ENCODE measurements around the gene ZNF219. TPM values are rescaled to one million over a fixed set of nuclear protein-coding genes. Genes with fewer than 3 reads are reported as not detected.

ZNF219 gene
- 5.2 and 7.2 TPM in 2 replicates for total RNA-seq

DNA sequence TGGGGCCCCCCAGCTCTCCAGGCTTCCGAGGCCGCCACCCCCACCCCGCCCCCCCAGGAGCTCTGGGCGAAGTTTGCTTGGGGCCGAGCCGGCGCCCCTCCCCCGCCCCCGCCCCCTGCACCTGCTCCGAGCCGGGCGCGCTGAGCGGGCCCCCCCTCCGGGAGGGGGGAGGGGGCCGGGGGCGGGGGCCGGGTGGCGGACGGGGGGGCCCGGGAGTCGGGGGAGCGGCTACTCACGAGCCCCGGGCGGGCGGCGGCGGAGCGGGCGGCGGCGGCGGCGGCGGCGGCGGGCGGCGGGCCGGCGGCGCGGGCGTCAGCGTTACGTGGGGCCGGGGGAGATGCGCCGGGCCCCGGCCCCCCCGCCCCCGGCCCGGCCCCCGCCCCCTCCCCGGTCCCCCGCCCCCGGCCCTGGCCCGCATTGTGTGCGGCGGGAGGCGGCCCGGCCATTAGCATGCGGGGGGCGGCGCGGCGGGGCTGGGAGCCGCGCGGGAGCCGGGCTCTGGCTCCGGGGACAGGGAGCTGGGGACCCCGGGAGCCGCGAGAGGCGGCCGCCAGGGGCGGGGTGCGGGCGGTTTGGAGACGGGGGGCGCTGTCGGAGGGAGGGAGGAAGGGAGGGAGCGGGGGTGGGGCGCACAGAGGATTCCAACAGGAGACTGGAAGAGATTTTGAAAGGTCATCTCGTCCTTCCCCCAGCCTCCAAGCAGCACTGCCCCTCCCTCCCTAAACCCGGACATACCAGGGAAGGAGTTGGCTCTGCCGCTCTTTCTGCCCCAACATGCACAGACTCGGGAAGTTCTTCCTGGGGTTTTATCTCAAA is at the start of gene ZNF219:
TSS of gene ZNF219 (minus strand) at position 580 of the 816 bp plus-strand sequence. CDS start 5,064 bp downstream, outside the sequence.

DNA sequence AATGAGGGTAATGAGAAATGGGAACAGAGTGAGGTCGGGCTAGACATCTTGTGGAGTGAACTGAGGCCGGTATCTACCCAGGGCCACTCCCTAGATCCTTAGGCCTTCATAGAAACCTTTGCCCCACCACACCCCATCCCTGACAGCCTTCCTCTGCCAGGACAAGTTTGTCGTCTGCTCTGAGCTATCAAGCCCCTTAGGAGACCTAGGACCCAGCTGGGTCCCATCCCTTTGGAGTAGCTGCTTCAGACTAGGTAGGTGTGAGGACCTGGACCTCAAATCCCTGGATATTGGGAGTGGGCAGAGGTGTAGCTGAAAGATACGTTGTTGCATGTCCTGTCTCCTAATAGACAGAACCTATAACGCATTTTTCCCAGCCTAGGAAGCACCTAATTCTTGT is 2.5 kb upstream of the ZNF219 start, which contains the start of gene TMEM253:
TSS of gene TMEM253 (plus strand) at position 136 of the 400 bp plus-strand sequence. CDS start 278 bp downstream, outside the sequence.

DNA sequence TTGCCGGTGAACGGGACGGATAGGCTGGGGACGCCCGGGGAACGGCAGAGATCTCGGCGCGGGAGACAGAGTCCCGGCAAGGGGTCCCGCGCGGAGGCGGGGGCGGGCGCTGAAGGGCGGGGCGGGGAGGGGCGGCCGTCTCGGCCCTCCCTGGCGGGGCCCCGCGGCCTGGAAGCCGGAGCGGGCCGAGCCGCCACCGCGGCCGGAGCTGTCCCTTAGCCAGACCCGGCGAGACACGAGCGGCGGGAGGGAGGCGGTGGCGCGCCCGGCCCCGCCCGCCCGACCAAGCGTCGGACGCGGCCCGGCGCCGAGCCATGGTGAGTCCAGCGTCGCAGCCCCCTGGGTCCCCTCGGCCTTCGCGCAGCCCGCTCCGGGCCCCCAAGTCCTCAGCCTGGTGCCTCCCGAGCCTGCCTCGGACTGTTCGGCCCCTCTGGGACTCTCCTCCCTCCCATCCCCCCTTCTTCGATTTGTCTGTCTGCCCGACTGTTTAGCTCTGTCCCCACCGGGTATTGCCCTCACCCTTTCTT is 28.3 kb downstream of the ZNF219 start, which contains the start of gene ARHGEF40:
TSS of gene ARHGEF40 (plus strand) at position 222 of the 527 bp plus-strand sequence. CDS start at position 315, 93 bp downstream.

DNA sequence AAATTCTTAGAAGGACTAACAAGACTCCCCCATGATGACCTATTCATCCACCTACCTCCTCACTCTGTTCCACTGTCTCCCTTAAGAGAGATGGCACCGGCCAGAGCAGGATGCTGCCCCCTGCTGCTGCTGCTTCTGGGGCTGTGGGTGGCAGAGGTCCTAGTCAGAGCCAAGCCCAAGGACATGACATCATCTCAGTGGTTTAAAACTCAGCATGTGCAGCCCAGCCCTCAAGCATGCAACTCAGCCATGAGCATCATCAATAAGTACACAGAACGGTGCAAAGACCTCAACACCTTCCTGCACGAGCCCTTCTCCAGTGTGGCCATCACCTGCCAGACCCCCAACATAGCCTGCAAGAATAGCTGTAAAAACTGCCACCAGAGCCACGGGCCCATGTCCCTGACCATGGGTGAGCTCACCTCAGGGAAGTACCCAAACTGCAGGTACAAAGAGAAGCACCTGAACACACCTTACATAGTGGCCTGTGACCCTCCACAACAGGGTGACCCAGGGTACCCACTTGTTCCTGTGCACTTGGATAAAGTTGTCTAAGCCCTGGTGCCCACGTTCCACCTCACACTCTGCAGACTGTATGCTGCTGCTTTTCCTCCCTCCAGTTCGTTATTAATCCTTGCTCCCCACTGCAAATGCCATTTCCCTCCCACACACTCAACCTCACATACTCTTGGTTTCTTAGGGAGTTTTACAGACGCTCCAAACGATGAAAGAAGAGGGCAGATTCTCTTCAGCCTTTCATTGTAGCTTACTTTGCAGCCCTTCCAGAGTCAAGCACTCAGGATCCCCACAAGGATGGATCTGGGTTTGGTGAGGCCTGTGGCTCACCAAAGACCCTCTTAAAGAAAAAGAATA is 40.4 kb downstream of the ZNF219 start, which contains the start of gene RNASE8:
TSS of gene RNASE8 (plus strand) at position 20 of the 873 bp plus-strand sequence. CDS start at position 91, 71 bp downstream.

DNA sequence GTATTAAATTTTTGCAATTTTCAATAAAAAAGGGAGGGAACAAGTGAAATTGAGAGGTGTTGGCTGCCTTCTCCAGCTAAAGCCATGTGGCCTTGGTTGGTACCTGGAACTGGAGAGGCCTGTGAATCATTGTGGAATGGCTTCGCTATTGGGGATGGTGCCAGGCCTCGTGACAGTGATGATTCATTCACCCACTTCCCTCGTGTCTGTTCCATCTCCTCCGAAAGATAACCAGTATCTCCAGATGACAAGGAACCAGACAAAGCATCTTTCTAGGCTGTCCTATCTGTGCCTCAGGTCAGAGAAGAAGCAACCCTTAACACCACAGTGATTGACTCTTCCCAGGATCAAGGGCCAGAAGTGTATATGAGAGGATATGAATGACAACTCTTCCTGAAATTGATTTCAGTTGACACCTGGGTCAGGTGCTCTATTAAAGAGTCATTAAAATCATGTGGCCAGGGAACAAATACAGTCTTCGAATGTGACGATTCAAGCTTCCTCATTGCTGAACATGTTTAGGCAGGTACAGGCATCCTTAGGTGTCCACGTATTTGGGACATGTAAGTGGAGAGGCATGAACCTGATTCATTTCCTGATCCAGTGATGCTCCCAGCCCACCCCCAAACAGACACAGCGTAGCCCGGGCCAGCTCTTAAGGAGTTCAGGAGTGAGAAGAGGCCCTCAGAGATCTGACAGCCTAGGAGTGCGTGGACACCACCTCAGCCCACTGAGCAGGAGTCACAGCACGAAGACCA is 56.6 kb downstream of the ZNF219 start, which contains the start of gene RNASE7:
TSS of gene RNASE7 (plus strand) at position 687 of the 758 bp plus-strand sequence. CDS start 631 bp downstream, outside the sequence.

Small RNA genes lying within 50 kb of the gene (small RNA-seq; reads per million reads assigned to genes)
- not detected for gene RNU6-252P

Other genes with a start within 250 kb of the ZNF219 start
- gene RNASE3, start 207.3 kb downstream of the ZNF219 start, total RNA-seq, result not detected in 2 replicates
- gene RNASE2, start 143.2 kb downstream of the ZNF219 start, total RNA-seq, result not detected in 2 replicates
- 38.3 and 50.9 TPM in 2 replicates for gene METTL17, start 108.7 kb downstream of the ZNF219 start, total RNA-seq
- gene SLC39A2, start 99.4 kb downstream of the ZNF219 start, total RNA-seq, result not detected in 2 replicates
- gene NDRG2, start 73.6 kb downstream of the ZNF219 start, total RNA-seq, result 0.22 TPM in 1 of 2 replicates, not detected in the other
- gene TPPP2, start 68.4 kb downstream of the ZNF219 start, total RNA-seq, result not detected in 2 replicates
- gene RNASE13, start 63.8 kb downstream of the ZNF219 start, total RNA-seq, result not detected in 2 replicates
- not detected in 2 replicates for gene RNASE7, start 56.3 kb downstream of the ZNF219 start, total RNA-seq
- not detected in 2 replicates for gene RNASE8, start 40.8 kb downstream of the ZNF219 start, total RNA-seq
- gene ARHGEF40, start 28.4 kb downstream of the ZNF219 start, total RNA-seq, result 2.7 and 3.9 TPM in 2 replicates
- gene TMEM253, start 2.4 kb upstream of the ZNF219 start, total RNA-seq, result not detected in 2 replicates
- not detected in 2 replicates for gene OR5AU1, start 57.4 kb upstream of the ZNF219 start, total RNA-seq
- 884 and 933 TPM in 2 replicates for gene HNRNPC, start 170.8 kb upstream of the ZNF219 start, total RNA-seq
- not detected in 2 replicates for gene RPGRIP1, start 181.4 kb upstream of the ZNF219 start, total RNA-seq